Measurements from ENCODE around the gene DRC7. TPM values are rescaled to one million over a fixed set of nuclear protein-coding genes. Genes with fewer than 3 reads are reported as not detected.

DRC7 gene
- polyA plus RNA-seq, 1 donor (not counting 4 experiments of a cell fraction or from before 2014, with no cell fraction given) = not detected

- no peak overlapping the region for H3K4me2 ChIP-seq (ENCODE audit: control insufficient read depth, extremely low read depth, insufficient read depth, low read depth, low read length)
- H3K9me1 ChIP-seq (ENCODE audit: control insufficient read depth, extremely low read depth, insufficient read depth, low read length) = peaks cover 3% of the 10 kb centered on the region
- H3K27me3 ChIP-seq (ENCODE audit: control insufficient read depth, extremely low read depth, insufficient read depth, low read length) = no peaks in the 10 kb centered on the region
- H4K20me1 ChIP-seq (ENCODE audit: control insufficient read depth, extremely low read depth, insufficient read depth, low read length) = no peaks in the 10 kb centered on the region
- DNase-seq (ENCODE audit: low read depth, low spot score) = no peak
- FAIRE-seq = no peak
- no peak overlapping the region for H3K9ac ChIP-seq (ENCODE audit: control insufficient read depth, extremely low read depth, insufficient read depth, low read length)
- H3K36me3 ChIP-seq (ENCODE audit: control insufficient read depth in 2 of 2, extremely low read depth in 1 of 2, insufficient read depth in 2 of 2, low read length in 2 of 2) = peaks cover 0 to 7% of the 10 kb centered on the region in 2 experiments
- peaks cover 36% of the 10 kb centered on the region for H3K4me1 ChIP-seq (ENCODE audit: control insufficient read depth, extremely low read depth, insufficient read depth, low read length)
- H2AFZ ChIP-seq (ENCODE audit: control insufficient read depth, low read length) = no peak overlapping the region
- no peak overlapping the region for H3K4me3 ChIP-seq (ENCODE audit: control insufficient read depth in 2 of 3, extremely low read depth in 1 of 3, insufficient read depth in 2 of 3, low read depth in 1 of 3, low read length in 3 of 3)
- H3K9me3 ChIP-seq (ENCODE audit: control insufficient read depth, low read depth, low read length) = no peaks in the 10 kb centered on the region
- dilution Hi-C loops (cut with MboI; ENCODE audit: extremely low pct_ligation_motif_present, low sequenced_read_pairs) = no loop called here
- TF ChIP-seq, protein P1, sequence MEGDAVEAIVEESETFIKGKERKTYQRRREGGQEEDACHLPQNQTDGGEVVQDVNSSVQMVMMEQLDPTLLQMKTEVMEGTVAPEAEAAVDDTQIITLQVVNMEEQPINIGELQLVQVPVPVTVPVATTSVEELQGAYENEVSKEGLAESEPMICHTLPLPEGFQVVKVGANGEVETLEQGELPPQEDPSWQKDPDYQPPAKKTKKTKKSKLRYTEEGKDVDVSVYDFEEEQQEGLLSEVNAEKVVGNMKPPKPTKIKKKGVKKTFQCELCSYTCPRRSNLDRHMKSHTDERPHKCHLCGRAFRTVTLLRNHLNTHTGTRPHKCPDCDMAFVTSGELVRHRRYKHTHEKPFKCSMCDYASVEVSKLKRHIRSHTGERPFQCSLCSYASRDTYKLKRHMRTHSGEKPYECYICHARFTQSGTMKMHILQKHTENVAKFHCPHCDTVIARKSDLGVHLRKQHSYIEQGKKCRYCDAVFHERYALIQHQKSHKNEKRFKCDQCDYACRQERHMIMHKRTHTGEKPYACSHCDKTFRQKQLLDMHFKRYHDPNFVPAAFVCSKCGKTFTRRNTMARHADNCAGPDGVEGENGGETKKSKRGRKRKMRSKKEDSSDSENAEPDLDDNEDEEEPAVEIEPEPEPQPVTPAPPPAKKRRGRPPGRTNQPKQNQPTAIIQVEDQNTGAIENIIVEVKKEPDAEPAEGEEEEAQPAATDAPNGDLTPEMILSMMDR (optimal IDR thresholded peaks at IDR 0.05 in 1 of 3, IDR thresholded peaks at IDR 0.05 in 1 of 3, conservative IDR thresholded peaks at IDR 0.05 in 1 of 3; ENCODE audit: extremely low read depth in 1 of 3, insufficient read depth in 2 of 3, low read length in 3 of 3) = no peak
- TF ChIP-seq EZH2 (IDR thresholded peaks at IDR 0.05; ENCODE audit: low read length) = no peak
- no peaks in the 10 kb centered on the region for H3K79me2 ChIP-seq (ENCODE audit: control insufficient read depth, insufficient read depth, low read length)
- no peak overlapping the region for H3K27ac ChIP-seq (ENCODE audit: control insufficient read depth, insufficient read depth, low read length)
Observed at GRCh38 chr16:57743886-57744641, 49.5 kb downstream of the DRC7 start.

GRCh38 chr16:57744642-57744903, 50.0 kb downstream of the DRC7 start:
- H3K36me3 ChIP-seq (ENCODE audit: control insufficient read depth in 2 of 2, extremely low read depth in 1 of 2, insufficient read depth in 2 of 2, low read length in 2 of 2) = peaks cover 0 to 7% of the 10 kb centered on the region in 2 experiments
- dilution Hi-C loops (cut with MboI; ENCODE audit: extremely low pct_ligation_motif_present, low sequenced_read_pairs) = no loop called here
- H3K4me3 ChIP-seq (ENCODE audit: control insufficient read depth in 2 of 3, extremely low read depth in 1 of 3, insufficient read depth in 2 of 3, low read depth in 1 of 3, low read length in 3 of 3) = no peak overlapping the region
- no peaks in the 10 kb centered on the region for H3K9me3 ChIP-seq (ENCODE audit: control insufficient read depth, low read depth, low read length)
- no peak for DNase-seq (ENCODE audit: low read depth, low spot score)
- H3K4me2 ChIP-seq (ENCODE audit: control insufficient read depth, extremely low read depth, insufficient read depth, low read depth, low read length) = no peak overlapping the region
- H3K27ac ChIP-seq (ENCODE audit: control insufficient read depth, insufficient read depth, low read length) = no peak overlapping the region
- H4K20me1 ChIP-seq (ENCODE audit: control insufficient read depth, extremely low read depth, insufficient read depth, low read length) = no peaks in the 10 kb centered on the region
- peaks cover 31% of the 10 kb centered on the region for H3K4me1 ChIP-seq (ENCODE audit: control insufficient read depth, extremely low read depth, insufficient read depth, low read length)
- no peaks in the 10 kb centered on the region for H3K79me2 ChIP-seq (ENCODE audit: control insufficient read depth, insufficient read depth, low read length)
- peaks cover 3% of the 10 kb centered on the region for H3K9me1 ChIP-seq (ENCODE audit: control insufficient read depth, extremely low read depth, insufficient read depth, low read length)
- TF ChIP-seq EZH2 (IDR thresholded peaks at IDR 0.05; ENCODE audit: low read length) = no peak
- TF ChIP-seq, protein P1 (optimal IDR thresholded peaks at IDR 0.05 in 1 of 3, IDR thresholded peaks at IDR 0.05 in 1 of 3, conservative IDR thresholded peaks at IDR 0.05 in 1 of 3; ENCODE audit: extremely low read depth in 1 of 3, insufficient read depth in 2 of 3, low read length in 3 of 3) = no peak
- H2AFZ ChIP-seq (ENCODE audit: control insufficient read depth, low read length) = no peak overlapping the region
- no peak for FAIRE-seq
- no peak overlapping the region for H3K9ac ChIP-seq (ENCODE audit: control insufficient read depth, extremely low read depth, insufficient read depth, low read length)
- no peaks in the 10 kb centered on the region for H3K27me3 ChIP-seq (ENCODE audit: control insufficient read depth, extremely low read depth, insufficient read depth, low read length)

Measured in keratinocyte (primary cell).